Parathyroid adenoma (tissue), 2 donors: Measurements from ENCODE around the gene CNN3.

ENCODE experiments used
- H2AFZ ChIP-seq: fragments of 300-600 bp; sonication (generic); one replicate; pipeline ENCODE4 v1.7.0; 2017; ENCODE audit warnings: antibody characterized with exemption, mild to moderate bottlenecking
- H3K27ac ChIP-seq: fragments of 300-600 bp; sonication (generic); one replicate; pipeline ENCODE4 v1.7.0; 2017
- H3K27me3 ChIP-seq: fragments of 300-600 bp; sonication (generic); one replicate; pipeline ENCODE4 v1.7.0; 2017; ENCODE audit warnings: low read length; ENCODE audit not compliant: control insufficient read depth, insufficient read depth
- H3K36me3 ChIP-seq: fragments of 300-600 bp; sonication (generic); one replicate; pipeline ENCODE4 v1.7.0; 2017; ENCODE audit warnings: low read length; ENCODE audit not compliant: control insufficient read depth, insufficient read depth
- H3K4me1 ChIP-seq: fragments of 300-600 bp; sonication (generic); one replicate; pipeline ENCODE4 v1.7.0; 2017; ENCODE audit warnings: control low read depth
- H3K4me2 ChIP-seq: fragments of 300-600 bp; sonication (generic); one replicate; pipeline ENCODE4 v1.7.0; 2017; ENCODE audit warnings: low read length
- H3K4me3 ChIP-seq: fragments of 300-600 bp; sonication (generic); one replicate; pipeline ENCODE4 v1.7.0; 2017; ENCODE audit warnings: low read depth, low read length
- H3K79me2 ChIP-seq: fragments of 300-600 bp; sonication (generic); one replicate; pipeline ENCODE4 v1.7.0; 2017; ENCODE audit warnings: control low read depth
- H3K9ac ChIP-seq: fragments of 300-600 bp; sonication (generic); one replicate; pipeline ENCODE4 v1.7.0; 2017; ENCODE audit warnings: mild to moderate bottlenecking
- H3K9me3 ChIP-seq: fragments of 300-600 bp; sonication (generic); one replicate; pipeline ENCODE4 v1.7.0; 2017; ENCODE audit warnings: low read length; ENCODE audit not compliant: control insufficient read depth
- TF ChIP-seq, protein P1 (sequence below): fragments of 300-600 bp; sonication (generic); IDR thresholded peaks from one replicate; pipeline ENCODE4 v1.7.0; 2017; ENCODE audit warnings: antibody characterized with exemption, mild to moderate bottlenecking
- donor health status: primary hyperparathyroidism.

Gene CNN3

DNA sequence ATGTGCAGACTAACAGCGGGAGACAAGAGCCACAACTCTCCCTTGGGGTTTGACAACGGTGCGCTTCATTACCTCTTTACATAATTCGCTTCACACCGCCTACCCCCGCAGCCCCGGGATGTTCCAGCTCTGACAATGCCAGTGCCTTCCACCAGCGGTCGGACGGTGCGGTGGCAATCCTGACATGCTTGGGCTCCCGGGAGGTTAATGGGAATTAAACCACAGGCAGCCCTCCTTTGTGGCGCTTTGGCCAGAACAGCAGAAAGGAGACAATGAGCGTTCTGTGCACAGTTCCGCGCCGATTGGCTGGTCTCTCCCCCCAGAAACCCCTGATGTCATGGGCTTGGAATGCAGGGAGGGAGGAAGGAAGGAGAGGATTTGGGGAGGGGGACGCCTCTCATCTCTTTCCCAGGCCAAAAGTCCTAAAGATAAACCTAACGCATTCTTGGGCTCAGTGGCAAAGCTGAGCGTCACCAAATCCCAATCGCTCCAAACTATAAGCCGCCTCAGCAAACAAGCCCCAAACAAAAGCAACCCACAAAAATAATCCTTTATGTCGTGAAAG, 1.3 kb downstream of the CNN3 start:
- Histone ChIP-seq H3K27ac (peak overlapping the region; percentile 80), H3K4me1 (no peaks in the 10 kb centered on the region), H3K79me2 (peaks cover 13% of the 10 kb centered on the region), H3K9me3 (no peaks in the 10 kb centered on the region), H2AFZ (peak overlapping the region; percentile 89), H3K36me3 (no peaks in the 10 kb centered on the region), H3K9ac (peak overlapping the region; percentile 67), H3K4me2 (peak overlapping the region; percentile 66), H3K27me3 (no peaks in the 10 kb centered on the region), H3K4me3 (peak overlapping the region; percentile 72)
- TF ChIP-seq, protein P1, sequence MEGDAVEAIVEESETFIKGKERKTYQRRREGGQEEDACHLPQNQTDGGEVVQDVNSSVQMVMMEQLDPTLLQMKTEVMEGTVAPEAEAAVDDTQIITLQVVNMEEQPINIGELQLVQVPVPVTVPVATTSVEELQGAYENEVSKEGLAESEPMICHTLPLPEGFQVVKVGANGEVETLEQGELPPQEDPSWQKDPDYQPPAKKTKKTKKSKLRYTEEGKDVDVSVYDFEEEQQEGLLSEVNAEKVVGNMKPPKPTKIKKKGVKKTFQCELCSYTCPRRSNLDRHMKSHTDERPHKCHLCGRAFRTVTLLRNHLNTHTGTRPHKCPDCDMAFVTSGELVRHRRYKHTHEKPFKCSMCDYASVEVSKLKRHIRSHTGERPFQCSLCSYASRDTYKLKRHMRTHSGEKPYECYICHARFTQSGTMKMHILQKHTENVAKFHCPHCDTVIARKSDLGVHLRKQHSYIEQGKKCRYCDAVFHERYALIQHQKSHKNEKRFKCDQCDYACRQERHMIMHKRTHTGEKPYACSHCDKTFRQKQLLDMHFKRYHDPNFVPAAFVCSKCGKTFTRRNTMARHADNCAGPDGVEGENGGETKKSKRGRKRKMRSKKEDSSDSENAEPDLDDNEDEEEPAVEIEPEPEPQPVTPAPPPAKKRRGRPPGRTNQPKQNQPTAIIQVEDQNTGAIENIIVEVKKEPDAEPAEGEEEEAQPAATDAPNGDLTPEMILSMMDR = no peak

DNA sequence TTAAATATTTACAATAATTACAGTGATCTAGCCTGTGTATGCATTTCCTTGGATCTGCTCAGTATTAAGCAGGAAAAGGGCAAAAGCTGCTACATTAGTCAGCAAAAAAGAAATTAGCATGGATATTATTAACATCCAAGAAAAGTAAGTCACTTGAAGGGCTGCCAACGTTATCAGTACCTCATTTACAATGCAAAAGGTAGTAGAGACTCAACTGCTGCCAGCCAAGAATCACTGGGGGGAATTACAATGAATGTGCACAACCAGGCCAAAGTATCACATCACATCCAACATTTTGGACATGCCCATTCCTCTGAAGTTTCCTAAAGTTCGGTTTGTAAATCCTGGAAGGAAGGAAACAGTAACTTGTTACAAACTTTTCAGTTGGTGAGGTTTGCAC, 1.9 kb downstream of the CNN3 start:
- H3K4me3 ChIP-seq = peak overlapping the region; percentile 72
- no peaks in the 10 kb centered on the region for H3K4me1 ChIP-seq
- H3K4me2 ChIP-seq = peak overlapping the region; percentile 66
- H2AFZ ChIP-seq = peak overlapping the region; percentile 89
- H3K9ac ChIP-seq = no peak overlapping the region
- no peaks in the 10 kb centered on the region for H3K27me3 ChIP-seq
- TF ChIP-seq, protein P1 = no peak
- no peaks in the 10 kb centered on the region for H3K36me3 ChIP-seq
- H3K9me3 ChIP-seq = no peaks in the 10 kb centered on the region
- H3K79me2 ChIP-seq = peaks cover 13% of the 10 kb centered on the region
- H3K27ac ChIP-seq = peak overlapping the region; percentile 80

DNA sequence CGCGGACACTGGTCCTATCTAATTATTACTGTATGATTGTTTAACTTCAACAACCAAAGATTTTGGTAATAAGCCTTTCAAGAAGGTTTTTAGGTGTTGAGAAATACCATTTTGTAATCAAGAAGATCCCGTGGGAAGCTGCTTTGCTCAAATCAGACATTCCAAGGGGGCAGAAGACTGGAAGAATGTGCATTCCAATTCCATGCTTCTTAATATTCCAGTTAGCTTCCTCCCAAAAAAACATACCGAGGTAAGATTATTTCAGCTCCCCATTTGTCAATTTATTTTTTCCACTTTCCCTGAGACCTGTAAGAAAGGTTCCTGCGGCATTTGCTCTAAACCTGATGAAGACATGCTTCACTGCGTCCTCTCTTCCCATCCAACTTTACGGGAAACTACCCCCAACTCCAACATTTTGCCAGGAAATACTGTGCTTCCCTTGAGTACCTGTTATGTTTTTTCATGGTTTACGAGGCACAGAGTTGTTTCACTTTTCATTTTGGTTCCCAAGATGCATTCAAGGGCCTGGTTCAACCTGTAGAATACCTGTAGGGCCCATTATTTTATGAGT, 4.1 kb downstream of the CNN3 start:
- peaks cover 18% of the 10 kb centered on the region for H3K79me2 ChIP-seq
- H3K9ac ChIP-seq = no peak overlapping the region
- peaks cover 2% of the 10 kb centered on the region for H3K4me1 ChIP-seq
- H3K9me3 ChIP-seq = no peaks in the 10 kb centered on the region
- H3K27ac ChIP-seq = no peak overlapping the region
- H3K4me2 ChIP-seq = no peak overlapping the region
- H3K36me3 ChIP-seq = no peaks in the 10 kb centered on the region
- no peak overlapping the region for H2AFZ ChIP-seq
- H3K4me3 ChIP-seq = no peak overlapping the region
- H3K27me3 ChIP-seq = no peaks in the 10 kb centered on the region
- TF ChIP-seq, protein P1 = no peak

DNA sequence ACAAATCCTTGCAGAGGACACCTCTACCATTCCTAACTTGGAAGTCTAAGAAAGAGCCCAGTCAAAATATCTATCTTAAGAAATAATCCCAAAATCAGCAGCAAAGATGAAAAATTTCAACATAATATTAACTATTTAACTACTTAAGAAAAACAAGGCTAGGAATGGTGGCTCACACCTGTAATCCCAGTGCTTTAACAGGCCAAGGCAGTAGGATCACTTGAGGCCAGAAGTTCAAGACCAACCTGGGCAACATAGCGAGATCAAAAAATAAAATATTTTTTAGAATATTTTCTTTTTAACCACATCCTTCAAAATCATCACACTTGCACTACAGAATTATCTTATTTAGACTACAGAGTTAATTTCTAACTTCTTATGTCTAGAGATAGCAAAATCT, 4.9 kb downstream of the CNN3 start:
- no peak overlapping the region for H3K4me3 ChIP-seq

More for the DNA sequence above, 4.9 kb downstream of the CNN3 start:
- no peak overlapping the region for H3K27ac ChIP-seq
- no peak overlapping the region for H2AFZ ChIP-seq
- H3K79me2 ChIP-seq = peaks cover 20% of the 10 kb centered on the region
- no peak overlapping the region for H3K4me2 ChIP-seq
- TF ChIP-seq, protein P1 = no peak
- no peaks in the 10 kb centered on the region for H3K36me3 ChIP-seq
- H3K4me1 ChIP-seq = peaks cover 2% of the 10 kb centered on the region
- no peaks in the 10 kb centered on the region for H3K27me3 ChIP-seq
- H3K9ac ChIP-seq = no peak overlapping the region
- no peaks in the 10 kb centered on the region for H3K9me3 ChIP-seq
